Spleen (tissue), 11 donors: ENCODE measurements around the gene TUBD1. TPM values are rescaled to one million over a fixed set of nuclear protein-coding genes. Genes with fewer than 3 reads are reported as not detected.

Source experiments
- DNase-seq: peaks from one replicate; pipeline ENCODE4 v3.0.0-alpha.2; 2020
- H3K27ac ChIP-seq, 8 donors: fragments of 200-600 bp; sonication (generic) in 7 of 8; 1 replicate in 4 of 8; 2 replicates in 4 of 8; pipeline versions ENCODE4 v1.5.0 to v1.8.0; 2016 to 2021; ENCODE audit warnings: inconsistent platforms in 4 of 8, mild to moderate bottlenecking in 4 of 8, moderate library complexity in 1 of 8
- H3K27me3 ChIP-seq, 7 donors: fragments of 200-600 bp; sonication (generic) in 6 of 7; replicated peaks in 1 of 7; 1 replicate in 4 of 7; 2 replicates in 3 of 7; pipeline versions ENCODE4 v1.5.0 to v1.8.0; 2016 to 2021; ENCODE audit warnings: inconsistent platforms in 3 of 7, mild to moderate bottlenecking in 1 of 7
- H3K36me3 ChIP-seq, 6 donors: fragments of 200-600 bp; sonication (generic) in 5 of 6; 1 replicate in 4 of 6; 2 replicates in 2 of 6; pipeline versions ENCODE4 v1.5.0 to v1.8.0; 2016 to 2021; ENCODE audit warnings: inconsistent platforms in 2 of 6
- H3K4me1 ChIP-seq, 6 donors: fragments of 200-600 bp; sonication (generic) in 5 of 6; 1 replicate in 3 of 6; 2 replicates in 3 of 6; pipeline versions ENCODE4 v1.5.0 to v1.8.0; 2016 to 2021; ENCODE audit warnings: inconsistent platforms in 3 of 6
- H3K4me3 ChIP-seq, 8 donors: fragments of 200-600 bp; sonication (generic) in 7 of 8; 1 replicate in 4 of 8; 2 replicates in 4 of 8; pipeline versions ENCODE4 v1.5.0 to v1.8.0; 2016 to 2021; ENCODE audit warnings: inconsistent platforms in 4 of 8, mild to moderate bottlenecking in 4 of 8, moderate library complexity in 2 of 8
- H3K9me3 ChIP-seq, 8 donors: fragments of 200-600 bp; sonication (generic) in 7 of 8; 1 replicate in 4 of 8; 2 replicates in 4 of 8; pipeline versions ENCODE4 v1.5.0 to v1.8.0; 2016 to 2021; ENCODE audit warnings: inconsistent platforms in 4 of 8
- POLR2A ChIP-seq, 3 donors: fragments of 450-650 bp; IDR thresholded peaks; one replicate each; pipeline ENCODE4 v1.5.1; 2017; ENCODE audit warnings: antibody characterized with exemption in 3 of 3, mild to moderate bottlenecking in 1 of 3
- POLR2AphosphoS5 ChIP-seq, 3 donors: sonication (generic); formaldehyde crosslinking; IDR thresholded peaks; one replicate each; pipeline ENCODE4 v1.5.1; 2017; ENCODE audit warnings: antibody characterized with exemption in 3 of 3
- WGBS, 5 donors: extraction: QIAGEN DNeasy Blood & Tissue Kit in 3 of 5; methylation state at CpG; one replicate each; pipeline versions ENCODE4 v1.1.5 to v1.1.7; 2013 to 2018; 5-methylcytosine and 5-hydroxymethylcytosine counted together
- intact Hi-C: fragments of 100-400 bp; cut with DNase I; formaldehyde crosslinking; loops from one replicate; pipeline ENCODE4 v1.15.0; 2023; ENCODE audit warnings: low total_unique reads
- polyA plus RNA-seq, 3 donors: library from polyadenylated mRNA; stranded (reverse); fragments of 200-250 nt; gene quantifications; one replicate each; pipeline ENCODE4 v1.2.1, GENCODE V29; 2013
- total RNA-seq, 7 donors: library from RNA; depleted of rRNA in 3 of 7; stranded (reverse); fragments of >200 nt in 3 of 7; fragmentation: NEBNext Ultra II Directional in 4 of 7; extraction: Animal tissue kit (Norgen Biotek cat#: 25700) in 4 of 7; gene quantifications; one replicate each; pipeline versions ENCODE4 v1.1.0 to v1.2.1, GENCODE V29; 2016 to 2021
- TF ChIP-seq, protein P1 (sequence below), 11 experiments: fragments of 200-600 bp in 7 of 11; fragments of 450-650 bp in 4 of 11; sonication (generic) in 4 of 11; IDR thresholded peaks in 8 of 11; conservative IDR thresholded peaks in 3 of 11; 1 replicate in 7 of 11; 2 replicates in 4 of 11; pipeline versions ENCODE4 v1.4.0 to v1.8.0; 2016 to 2021; ENCODE audit warnings: antibody characterized with exemption in 11 of 11, inconsistent platforms in 4 of 11, mild to moderate bottlenecking in 1 of 11
- donor health status: healthy with polysubstance abuse.
- donor health status: DM: no; HTN: no; CAD: no; lungs with moderate emphysema.
- donor health status: DM: no; HTN: no; CAD: no.
- donor health status: Bipolar disorder and iron deficiency.
- donor health status: healthy.
- donor health status: DM: no; HTN: no; CAD: no.
- donor health status: DM: yes; HTN: yes; CAD: no.

TUBD1 gene
- total and polyA plus RNA-seq, 10 donors, result 6.0 to 25.4 (median 10.4) TPM

DNA sequence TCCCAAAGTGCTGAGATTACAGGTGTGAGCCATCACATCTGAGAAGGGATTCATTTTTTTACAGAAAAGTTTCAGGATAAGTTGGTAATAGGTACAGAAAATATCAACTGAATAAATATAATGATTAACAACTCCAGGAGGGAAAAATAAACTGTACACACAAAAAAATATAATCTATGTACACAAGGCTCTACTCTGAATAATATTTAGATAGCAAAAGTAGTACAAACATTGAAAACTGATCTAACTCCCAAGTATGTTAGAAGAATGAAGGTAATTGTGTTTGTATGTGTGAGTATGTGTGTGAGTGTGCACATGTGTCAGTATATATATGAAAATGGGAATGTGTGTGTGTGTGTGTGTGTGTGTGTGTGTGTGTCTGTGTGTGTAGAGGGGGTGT lies 20.4 kb downstream of the TUBD1 start:
- no peaks in the 10 kb centered on the region for H3K27me3 ChIP-seq
- H3K27ac ChIP-seq, result no peak overlapping the region
- TF ChIP-seq POLR2AphosphoS5 (IDR thresholded peaks at IDR 0.05), result no peak
- TF ChIP-seq POLR2A (IDR thresholded peaks at IDR 0.05), result no peak
- TF ChIP-seq, protein P1, sequence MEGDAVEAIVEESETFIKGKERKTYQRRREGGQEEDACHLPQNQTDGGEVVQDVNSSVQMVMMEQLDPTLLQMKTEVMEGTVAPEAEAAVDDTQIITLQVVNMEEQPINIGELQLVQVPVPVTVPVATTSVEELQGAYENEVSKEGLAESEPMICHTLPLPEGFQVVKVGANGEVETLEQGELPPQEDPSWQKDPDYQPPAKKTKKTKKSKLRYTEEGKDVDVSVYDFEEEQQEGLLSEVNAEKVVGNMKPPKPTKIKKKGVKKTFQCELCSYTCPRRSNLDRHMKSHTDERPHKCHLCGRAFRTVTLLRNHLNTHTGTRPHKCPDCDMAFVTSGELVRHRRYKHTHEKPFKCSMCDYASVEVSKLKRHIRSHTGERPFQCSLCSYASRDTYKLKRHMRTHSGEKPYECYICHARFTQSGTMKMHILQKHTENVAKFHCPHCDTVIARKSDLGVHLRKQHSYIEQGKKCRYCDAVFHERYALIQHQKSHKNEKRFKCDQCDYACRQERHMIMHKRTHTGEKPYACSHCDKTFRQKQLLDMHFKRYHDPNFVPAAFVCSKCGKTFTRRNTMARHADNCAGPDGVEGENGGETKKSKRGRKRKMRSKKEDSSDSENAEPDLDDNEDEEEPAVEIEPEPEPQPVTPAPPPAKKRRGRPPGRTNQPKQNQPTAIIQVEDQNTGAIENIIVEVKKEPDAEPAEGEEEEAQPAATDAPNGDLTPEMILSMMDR (IDR thresholded peaks at IDR 0.05 in 8 of 11, conservative IDR thresholded peaks at IDR 0.05 in 3 of 11), result no peak
- peaks cover 0 to 71% (median 25%) of the 10 kb centered on the region in 6 donors for H3K36me3 ChIP-seq
- DNase-seq, result no peak
- no peak overlapping the region for H3K4me3 ChIP-seq
- intact Hi-C loops, result no loop called here
- H3K9me3 ChIP-seq, result no peaks in the 10 kb centered on the region
- peaks cover 0 to 8% (median 0%) of the 10 kb centered on the region in 6 donors for H3K4me1 ChIP-seq

DNA sequence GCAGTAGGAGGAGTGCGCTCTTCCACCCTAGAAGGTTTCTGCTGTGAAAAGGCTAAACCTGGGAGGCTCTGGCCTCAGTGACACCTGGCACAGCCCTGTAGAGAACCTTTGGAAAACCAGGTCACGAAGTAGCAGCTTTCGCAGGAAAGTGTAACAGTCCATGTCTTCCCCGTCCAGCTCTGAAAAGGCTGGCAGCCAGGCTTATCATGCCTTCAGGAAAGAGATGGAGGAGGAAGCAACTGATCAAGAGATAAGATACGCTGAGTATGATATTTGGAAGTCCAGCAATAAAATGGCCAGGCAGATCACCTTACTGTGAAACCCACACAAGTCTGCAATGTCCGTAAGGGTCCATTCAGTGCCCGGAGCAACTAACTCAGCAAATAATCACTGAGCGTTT lies 22.3 kb downstream of the TUBD1 start:
- TF ChIP-seq POLR2AphosphoS5 (IDR thresholded peaks at IDR 0.05) (no peak), POLR2A (IDR thresholded peaks at IDR 0.05) (no peak)
- TF ChIP-seq, protein P1 (IDR thresholded peaks at IDR 0.05 in 8 of 11, conservative IDR thresholded peaks at IDR 0.05 in 3 of 11), result no peak
- Histone ChIP-seq H3K27ac (no peak overlapping the region), H3K27me3 (no peaks in the 10 kb centered on the region), H3K36me3 (peaks cover 0 to 68% (median 13%) of the 10 kb centered on the region in 6 donors), H3K4me3 (no peak overlapping the region), H3K9me3 (no peaks in the 10 kb centered on the region), H3K4me1 (no peaks in the 10 kb centered on the region)
- WGBS, 5 donors, result 77 to 91% (median 85%) methylated on average over 8 of the region's 8 CpGs
- intact Hi-C loops, result no loop called here
- no peak for DNase-seq

DNA sequence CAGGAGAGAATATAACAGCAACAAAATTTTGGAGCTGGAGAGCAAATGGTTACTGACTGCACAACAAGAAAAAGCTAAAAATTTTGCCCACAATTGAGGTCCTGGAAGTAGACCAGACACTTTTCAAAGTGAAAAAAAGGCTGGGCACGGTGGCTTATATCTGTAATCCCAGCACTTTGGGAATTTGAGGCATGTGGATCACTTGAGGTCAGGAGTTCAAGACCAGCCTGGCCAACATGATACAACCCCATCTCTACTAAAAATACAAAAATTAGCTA lies 22.9 kb downstream of the TUBD1 start:
- no peak for DNase-seq
- Histone ChIP-seq H3K9me3 (no peaks in the 10 kb centered on the region), H3K36me3 (peaks cover 0 to 67% (median 8%) of the 10 kb centered on the region in 6 donors), H3K4me1 (no peaks in the 10 kb centered on the region), H3K4me3 (no peak overlapping the region), H3K27ac (peak overlapping the region in 1 of 8 donors; percentile 7), H3K27me3 (no peaks in the 10 kb centered on the region)
- 38 to 55% (median 50%) methylated on average over 1 of the region's 1 CpG for WGBS, 5 donors
- TF ChIP-seq POLR2A (IDR thresholded peaks at IDR 0.05), result no peak
- no peak for TF ChIP-seq POLR2AphosphoS5 (IDR thresholded peaks at IDR 0.05)
- TF ChIP-seq, protein P1 (IDR thresholded peaks at IDR 0.05 in 8 of 11, conservative IDR thresholded peaks at IDR 0.05 in 3 of 11), result no peak
- intact Hi-C loops, result no loop called here

DNA sequence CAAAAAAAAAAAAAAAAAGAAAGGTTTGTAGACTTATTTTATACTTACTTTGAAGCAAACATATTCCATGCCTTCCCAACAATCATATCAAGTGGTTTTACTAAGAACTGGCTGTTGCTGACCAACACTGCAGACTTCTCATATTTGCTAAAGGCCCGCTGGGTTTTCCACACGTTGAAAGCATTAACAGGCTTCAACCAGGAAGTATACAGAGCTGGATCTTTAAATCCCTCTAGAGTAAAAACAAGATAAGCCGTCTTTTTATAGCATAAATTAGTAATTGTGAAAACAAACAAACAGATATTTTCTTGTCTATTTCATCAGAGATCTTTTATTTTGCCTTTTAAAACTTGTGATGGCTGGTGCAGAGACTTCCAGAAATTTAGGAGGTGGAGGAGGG lies 29.1 kb downstream of the TUBD1 start:
- Histone ChIP-seq H3K27me3 (no peaks in the 10 kb centered on the region), H3K4me3 (no peak overlapping the region), H3K9me3 (no peaks in the 10 kb centered on the region), H3K4me1 (peaks cover 0 to 11% (median 0%) of the 10 kb centered on the region in 6 donors), H3K27ac (no peak overlapping the region), H3K36me3 (peaks cover 0 to 78% (median 23%) of the 10 kb centered on the region in 6 donors)
- TF ChIP-seq, protein P1 (IDR thresholded peaks at IDR 0.05 in 8 of 11, conservative IDR thresholded peaks at IDR 0.05 in 3 of 11), result no peak
- TF ChIP-seq POLR2A (IDR thresholded peaks at IDR 0.05), result no peak
- TF ChIP-seq POLR2AphosphoS5 (IDR thresholded peaks at IDR 0.05), result no peak
- WGBS, 5 donors, result 78 to 88% (median 85%) methylated on average over 3 of the region's 3 CpGs
- DNase-seq, result no peak
- intact Hi-C loops, result no loop called here
